Mesendoderm (in vitro differentiated cells): ENCODE measurements around the gene COL12A1.

Experiments
- DNase-seq: peaks from one replicate; pipeline ENCODE4 v3.0.0; 2013
- H2AK5ac ChIP-seq: 2 replicates; pipeline ENCODE4 v1.6.1; 2013; ENCODE audit warnings: low read length, inconsistent platforms
- H2BK120ac ChIP-seq: 2 replicates; pipeline ENCODE4 v1.6.1; 2013; ENCODE audit warnings: low read depth, mild to moderate bottlenecking, low read length, moderate library complexity, mixed read lengths
- H2BK15ac ChIP-seq: replicated peaks from 2 replicates; pipeline ENCODE4 v1.6.1; 2013; ENCODE audit warnings: low read depth, mild to moderate bottlenecking, moderate library complexity
- H2BK5ac ChIP-seq: 2 replicates; pipeline ENCODE4 v1.6.1; 2013; ENCODE audit warnings: low read length, inconsistent platforms
- H3K18ac ChIP-seq: 2 replicates; pipeline ENCODE4 v1.6.1; 2013; ENCODE audit warnings: mild to moderate bottlenecking, low read length, mixed read lengths
- H3K23ac ChIP-seq: one replicate; pipeline ENCODE4 v1.6.1; 2013; ENCODE audit warnings: low read length
- H3K27ac ChIP-seq: 2 replicates; pipeline ENCODE4 v1.5.1; 2013; ENCODE audit warnings: low read depth, mild to moderate bottlenecking, inconsistent platforms, low read length, moderate library complexity
- H3K27me3 ChIP-seq: 2 replicates; pipeline ENCODE4 v1.6.1; 2013; ENCODE audit warnings: low read length, control low read depth, mild to moderate bottlenecking, inconsistent platforms; ENCODE audit not compliant: insufficient read depth, poor library complexity
- H3K36me3 ChIP-seq: 2 replicates; pipeline ENCODE4 v1.6.1; 2013; ENCODE audit warnings: low read length, inconsistent platforms; ENCODE audit not compliant: control insufficient read depth, insufficient read depth
- H3K4ac ChIP-seq: one replicate; pipeline ENCODE4 v1.6.1; 2013; ENCODE audit warnings: low read depth, mild to moderate bottlenecking, low read length, moderate library complexity
- H3K4me1 ChIP-seq: 2 replicates; pipeline ENCODE4 v1.6.1; 2013; ENCODE audit warnings: low read depth, low read length, inconsistent platforms; ENCODE audit not compliant: control insufficient read depth
- H3K4me2 ChIP-seq: 2 replicates; pipeline ENCODE4 v1.6.1; 2013; ENCODE audit warnings: low read length
- H3K4me3 ChIP-seq: 2 replicates; pipeline ENCODE4 v1.5.1; 2013; ENCODE audit warnings: mild to moderate bottlenecking, low read length
- H3K56ac ChIP-seq: one replicate; pipeline ENCODE4 v1.6.1; 2013; ENCODE audit warnings: low read length
- H3K79me1 ChIP-seq: 2 replicates; pipeline ENCODE4 v1.6.1; 2013; ENCODE audit warnings: low read length, inconsistent platforms
- H3K79me2 ChIP-seq: 2 replicates; pipeline ENCODE4 v1.6.1; 2013; ENCODE audit warnings: mild to moderate bottlenecking, low read length; ENCODE audit not compliant: control insufficient read depth, insufficient read depth
- H3K9ac ChIP-seq: 2 replicates; pipeline ENCODE4 v1.6.1; 2013; ENCODE audit warnings: low read length, inconsistent platforms
- H4K5ac ChIP-seq: one replicate; pipeline ENCODE4 v1.6.1; 2013; ENCODE audit warnings: low read length
- H4K8ac ChIP-seq: one replicate; pipeline ENCODE4 v1.6.1; 2013; ENCODE audit warnings: low read depth, mild to moderate bottlenecking, control low read depth, low read length, moderate library complexity
- WGBS: extraction: QIAGEN DNeasy Blood & Tissue Kit; methylation state at CpG from one replicate; pipeline ENCODE4 v1.1.7; 2013; ENCODE audit warnings: low lambda C conversion rate, missing lambda C conversion rate; ENCODE audit not compliant: insufficient coverage; ENCODE audit errors: extremely low coverage; 5-methylcytosine and 5-hydroxymethylcytosine counted together

COL12A1 gene

DNA sequence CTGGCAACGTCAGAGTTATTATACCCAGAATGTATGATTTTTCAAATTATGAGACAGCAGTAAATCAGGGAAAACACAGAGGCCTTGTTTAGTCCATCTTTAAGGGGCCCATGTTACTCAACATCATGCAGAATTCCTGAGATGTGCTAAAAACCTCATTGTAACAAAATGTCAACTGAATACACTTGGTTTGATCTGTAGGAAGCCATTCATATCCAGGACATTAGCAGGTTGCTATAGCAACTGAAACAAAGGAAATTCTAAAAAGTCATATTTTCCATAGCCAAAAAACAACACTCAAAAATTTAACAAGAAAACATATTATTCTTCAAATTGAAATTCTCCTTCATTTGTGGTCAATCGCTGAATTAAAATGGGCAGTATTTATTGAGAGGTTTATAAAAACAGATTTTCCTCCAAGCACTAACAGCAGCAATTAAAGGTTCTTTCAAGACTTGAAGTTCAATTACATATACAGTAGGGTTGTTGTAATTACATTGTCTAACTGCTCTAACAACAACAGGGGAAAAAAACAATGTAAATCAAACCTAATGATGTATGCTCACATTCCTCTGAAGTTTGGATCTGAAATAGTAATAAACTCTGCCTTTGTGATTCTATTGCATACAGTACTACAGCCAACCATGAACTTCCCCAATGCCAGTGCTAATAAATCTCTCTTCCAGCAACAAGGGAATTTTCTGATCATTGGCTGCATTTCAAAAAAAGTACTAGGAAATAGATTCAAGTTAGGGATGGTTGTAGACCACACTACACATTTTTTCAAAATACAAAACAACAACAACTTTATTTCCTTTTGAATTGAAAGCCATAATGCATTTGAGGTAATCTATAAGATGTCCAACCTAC lies 34.9 kb downstream of the COL12A1 start:
- Histone ChIP-seq H2BK120ac (no peak overlapping the region), H3K23ac (no peak overlapping the region), H3K4ac (no peak overlapping the region), H3K4me1 (no peaks in the 10 kb centered on the region), H2AK5ac (no peak overlapping the region), H3K56ac (no peak overlapping the region), H3K79me1 (no peaks in the 10 kb centered on the region), H3K4me3 (no peak overlapping the region), H2BK5ac (no peak overlapping the region), H2BK15ac (no peak overlapping the region), H3K27ac (no peak overlapping the region), H3K27me3 (no peaks in the 10 kb centered on the region), H3K36me3 (no peaks in the 10 kb centered on the region), H4K8ac (no peak overlapping the region), H3K9ac (no peak overlapping the region), H3K18ac (no peak overlapping the region), H3K79me2 (no peaks in the 10 kb centered on the region), H4K5ac (no peak overlapping the region), H3K4me2 (no peak overlapping the region)
- DNase-seq: no peak
- WGBS: no CpG with 5 or more reads among the region's 2 CpGs

DNA sequence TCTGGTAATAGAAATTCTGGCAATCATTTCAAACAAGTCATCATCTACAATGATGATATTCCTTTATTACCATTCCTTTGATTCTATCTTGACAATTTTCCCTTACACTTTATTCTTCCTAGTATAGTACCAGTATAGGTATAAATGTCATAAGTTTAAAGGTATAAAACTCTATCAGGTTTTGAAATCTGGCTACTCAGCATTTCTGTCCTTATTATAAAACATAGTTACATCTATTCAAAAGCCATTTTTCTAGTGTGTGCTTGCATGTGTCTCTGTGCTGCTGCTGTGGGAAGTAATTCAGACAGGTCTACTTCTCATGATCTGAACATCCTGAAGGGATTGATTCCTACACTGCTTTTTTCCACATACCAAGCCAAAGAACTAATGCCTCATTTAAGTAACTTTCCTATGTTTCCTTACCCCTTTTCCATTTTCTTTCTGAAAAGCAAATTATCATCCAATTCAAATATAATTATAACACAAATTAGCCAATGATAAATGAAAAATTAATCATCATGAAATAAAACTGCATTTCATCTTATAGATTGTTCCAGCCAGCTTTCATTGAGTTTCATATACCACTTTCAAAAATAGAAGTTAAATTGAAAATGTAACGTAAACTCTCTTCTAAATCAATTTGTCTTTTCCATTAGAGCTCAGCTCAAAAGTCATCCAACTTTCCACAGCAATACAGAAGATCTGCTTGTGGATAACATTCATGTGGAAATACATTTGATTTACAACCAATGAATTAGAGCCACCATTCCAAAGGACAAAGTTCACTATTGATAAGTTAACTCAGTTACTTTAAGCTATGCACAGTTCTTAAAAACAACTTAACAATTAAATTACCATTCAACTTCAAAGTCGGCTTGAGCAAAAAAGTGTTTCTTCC lies 35.9 kb downstream of the COL12A1 start:
- WGBS: 100% methylated on average over 1 of the region's 2 CpGs
- no peak overlapping the region for H3K4me3 ChIP-seq
- H3K18ac ChIP-seq: no peak overlapping the region
- no peaks in the 10 kb centered on the region for H3K4me1 ChIP-seq
- H3K79me1 ChIP-seq: no peaks in the 10 kb centered on the region
- H2BK15ac ChIP-seq: no peak overlapping the region
- H3K23ac ChIP-seq: no peak overlapping the region
- H2AK5ac ChIP-seq: no peak overlapping the region
- H3K4me2 ChIP-seq: no peak overlapping the region
- no peak overlapping the region for H2BK5ac ChIP-seq
- H3K36me3 ChIP-seq: no peaks in the 10 kb centered on the region
- no peak overlapping the region for H4K8ac ChIP-seq
- H3K9ac ChIP-seq: no peak overlapping the region
- no peak for DNase-seq
- H3K79me2 ChIP-seq: no peaks in the 10 kb centered on the region
- H3K56ac ChIP-seq: no peak overlapping the region
- H3K27ac ChIP-seq: no peak overlapping the region
- no peaks in the 10 kb centered on the region for H3K27me3 ChIP-seq
- no peak overlapping the region for H3K4ac ChIP-seq
- H4K5ac ChIP-seq: no peak overlapping the region
- no peak overlapping the region for H2BK120ac ChIP-seq

DNA sequence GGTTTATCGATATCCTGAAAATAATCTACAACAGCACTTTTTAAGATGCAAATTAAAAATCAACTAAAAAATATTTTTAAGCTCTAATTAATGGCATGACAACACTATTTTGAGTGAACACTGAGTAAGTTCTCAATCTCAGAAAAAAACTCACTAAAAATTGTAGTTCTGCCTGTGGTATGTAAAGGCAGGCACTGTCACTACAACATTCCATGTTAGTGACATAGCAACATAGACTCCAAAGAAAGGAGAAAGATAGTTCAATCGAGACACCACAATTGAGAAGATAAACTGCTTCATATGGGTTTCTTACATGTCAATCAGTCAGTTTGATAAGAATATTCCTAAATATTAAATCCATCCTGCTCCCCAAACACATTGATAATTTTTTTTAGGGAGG lies 38.0 kb downstream of the COL12A1 start:
- no peak overlapping the region for H3K18ac ChIP-seq
- H3K4ac ChIP-seq: no peak overlapping the region
- peak; percentile 36 for DNase-seq
- no peak overlapping the region for H3K27ac ChIP-seq
- no peak overlapping the region for H3K4me3 ChIP-seq
- no peaks in the 10 kb centered on the region for H3K79me1 ChIP-seq
- no peak overlapping the region for H2AK5ac ChIP-seq
- no peaks in the 10 kb centered on the region for H3K36me3 ChIP-seq
- no peaks in the 10 kb centered on the region for H3K4me1 ChIP-seq
- no peak overlapping the region for H3K56ac ChIP-seq
- H2BK120ac ChIP-seq: no peak overlapping the region
- no CpG with 5 or more reads among the region's 2 CpGs for WGBS
- no peaks in the 10 kb centered on the region for H3K79me2 ChIP-seq
- H2BK15ac ChIP-seq: no peak overlapping the region
- H4K8ac ChIP-seq: no peak overlapping the region
- no peak overlapping the region for H3K9ac ChIP-seq
- no peak overlapping the region for H4K5ac ChIP-seq
- no peaks in the 10 kb centered on the region for H3K27me3 ChIP-seq
- no peak overlapping the region for H3K4me2 ChIP-seq
- no peak overlapping the region for H2BK5ac ChIP-seq
- no peak overlapping the region for H3K23ac ChIP-seq

DNA sequence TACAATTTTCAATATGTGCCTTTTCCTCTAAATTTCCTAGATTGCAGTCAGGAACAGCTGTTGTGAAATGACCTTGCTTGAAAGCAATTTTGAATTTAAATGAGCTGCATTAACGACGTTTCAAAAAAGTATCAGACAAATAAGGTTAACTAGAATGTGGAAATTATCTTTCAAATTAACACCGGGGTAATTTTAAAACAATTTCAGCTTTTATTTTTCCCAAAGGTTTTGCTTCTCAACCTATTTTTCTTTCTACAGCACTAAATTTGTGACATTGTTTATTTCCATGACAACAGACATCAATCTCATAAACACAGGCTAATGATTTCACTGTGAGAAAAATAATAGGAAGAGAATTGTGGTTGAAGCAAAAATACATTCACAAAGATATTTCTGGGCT lies 38.5 kb downstream of the COL12A1 start:
- Histone ChIP-seq H3K4me3 (no peak overlapping the region), H2AK5ac (no peak overlapping the region), H3K23ac (no peak overlapping the region), H3K4me2 (no peak overlapping the region), H3K79me1 (no peaks in the 10 kb centered on the region), H3K79me2 (no peaks in the 10 kb centered on the region), H3K27ac (no peak overlapping the region), H2BK120ac (no peak overlapping the region), H2BK5ac (no peak overlapping the region), H3K4me1 (no peaks in the 10 kb centered on the region), H3K4ac (no peak overlapping the region), H2BK15ac (no peak overlapping the region), H4K5ac (no peak overlapping the region), H3K56ac (no peak overlapping the region), H3K9ac (no peak overlapping the region), H3K36me3 (no peaks in the 10 kb centered on the region), H4K8ac (no peak overlapping the region), H3K18ac (no peak overlapping the region), H3K27me3 (no peaks in the 10 kb centered on the region)
- WGBS: no CpG with 5 or more reads among the region's 3 CpGs
- no peak for DNase-seq

DNA sequence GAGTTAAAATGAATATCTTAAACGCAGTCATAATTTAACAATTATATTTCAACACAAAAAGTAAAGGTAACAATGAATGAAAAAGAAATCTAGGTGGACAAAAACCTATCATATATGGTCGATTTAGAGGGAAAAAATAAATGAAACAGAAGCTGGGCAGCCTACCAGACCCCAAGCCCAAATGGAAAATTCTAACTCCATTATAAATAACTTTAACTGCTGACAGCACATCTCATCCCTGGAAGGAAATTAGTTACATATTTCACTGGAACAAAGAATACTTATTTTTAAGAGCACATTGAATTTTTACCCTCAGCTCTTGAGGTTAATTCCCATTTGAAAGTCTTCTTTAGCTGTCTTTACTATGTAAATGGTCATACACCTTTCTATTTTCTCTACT lies 39.1 kb downstream of the COL12A1 start:
- Histone ChIP-seq H3K4me2 (no peak overlapping the region), H3K18ac (no peak overlapping the region), H4K8ac (no peak overlapping the region), H3K79me1 (no peaks in the 10 kb centered on the region), H3K27me3 (no peaks in the 10 kb centered on the region), H2BK5ac (no peak overlapping the region), H3K79me2 (no peaks in the 10 kb centered on the region), H3K4me3 (no peak overlapping the region), H3K27ac (no peak overlapping the region), H3K9ac (no peak overlapping the region), H3K23ac (no peak overlapping the region), H2AK5ac (no peak overlapping the region), H3K56ac (no peak overlapping the region), H3K36me3 (no peaks in the 10 kb centered on the region), H4K5ac (no peak overlapping the region), H3K4me1 (no peaks in the 10 kb centered on the region), H3K4ac (no peak overlapping the region), H2BK120ac (no peak overlapping the region), H2BK15ac (no peak overlapping the region)
- no peak for DNase-seq
- 100% methylated on average over 1 of the region's 2 CpGs for WGBS
